GM12878 (cell line): ENCODE data around the gene RIPOR1. TPM values are rescaled to one million over a fixed set of nuclear protein-coding genes. Genes with fewer than 3 reads are reported as not detected.
A peak's percentile ranks its signal among the peaks of the same experiment; 100 is the strongest.

Experiments
- ATAC-seq: fragments of 200-7000 bp; cut with Tn5 transposase; 3 replicates; pipeline ENCODE4 v1.9.1; 2020; ENCODE audit warnings: mild to moderate bottlenecking, moderate library complexity
- BruUV-seq: library from RNA; stranded (reverse); fragments of 400-500 nt; replicated peaks from 2 replicates; lab custom pipeline; 2021; lab: Mats Ljungman, UMichigan
- CTCF ChIA-PET: fragments of 300-600 bp; sonication (Branson Sonifier 250); formaldehyde crosslinking; extraction: SDS; loops from one replicate; lab custom pipeline; 2021; ENCODE audit warnings: inconsistent platforms; lab: Yijun Ruan, JAX
- POLR2A ChIA-PET: fragments of 350-600 bp; formaldehyde crosslinking; extraction: SDS; loops from one replicate; lab custom pipeline; 2021; ENCODE audit warnings: inconsistent platforms; lab: Charles Lee
- RAD21 ChIA-PET: fragments of 300-600 bp; sonication (Branson Sonifier 250); formaldehyde crosslinking; loops from one replicate; lab custom pipeline; 2023; ENCODE audit warnings: antibody characterized with exemption; ENCODE audit not compliant: unreplicated experiment; lab: Charles Lee
- SMC1A ChIA-PET: fragments of 300-600 bp; sonication (Branson Sonifier 250); formaldehyde crosslinking; loops from one replicate; lab custom pipeline; 2023; ENCODE audit not compliant: unreplicated experiment, uncharacterized antibody; lab: Charles Lee
- DNase-seq: peaks from one replicate; pipeline ENCODE4 v3.0.0-alpha.2; 2011; ENCODE audit warnings: low read depth, low spot score
- FAIRE-seq: peaks from 3 replicates; lab custom pipeline; 2011; peaks lifted over from hg19 to GRCh38; lab: Jason Lieb, UNC
- H2AFZ ChIP-seq: 2 replicates; pipeline ENCODE4 v1.6.0; 2011; ENCODE audit warnings: low read depth, low read length, control low read depth; ENCODE audit not compliant: control insufficient read depth
- H3K27ac ChIP-seq: 2 replicates; pipeline ENCODE4 v1.5.1; 2011; ENCODE audit warnings: control low read depth; ENCODE audit not compliant: control insufficient read depth, insufficient read depth
- H3K27me3 ChIP-seq, 2 experiments: replicated peaks in 1 of 2; 2 replicates each; pipeline versions ENCODE4 v1.6.0 to v1.6.1; 2011; ENCODE audit warnings: low read length in 1 of 2; ENCODE audit not compliant: control insufficient read depth in 2 of 2, insufficient read depth in 2 of 2
- H3K36me3 ChIP-seq, 2 experiments: 2 replicates each; pipeline ENCODE4 v1.5.1; 2011; ENCODE audit warnings: low read length in 1 of 2; ENCODE audit not compliant: control insufficient read depth in 2 of 2, insufficient read depth in 2 of 2
- H3K4me1 ChIP-seq: 2 replicates; pipeline ENCODE4 v1.6.1; 2011; ENCODE audit warnings: mild to moderate bottlenecking, low read length, moderate library complexity, mixed read lengths; ENCODE audit not compliant: control insufficient read depth, insufficient read depth
- H3K4me2 ChIP-seq: 2 replicates; pipeline ENCODE4 v1.6.0; 2011; ENCODE audit warnings: control low read depth; ENCODE audit not compliant: control insufficient read depth, insufficient read depth
- H3K4me3 ChIP-seq: fragments of 200-600 bp; sonication (generic); 2 replicates; pipeline ENCODE4 v1.5.1; 2016
- H3K79me2 ChIP-seq: 2 replicates; pipeline ENCODE4 v1.6.0; 2011; ENCODE audit warnings: low read length; ENCODE audit not compliant: control insufficient read depth, insufficient read depth
- H3K9ac ChIP-seq: 2 replicates; pipeline ENCODE4 v1.8.0; 2011; ENCODE audit warnings: low read length, control low read depth, mixed read lengths; ENCODE audit not compliant: control insufficient read depth, insufficient read depth
- H3K9me3 ChIP-seq: replicated peaks from 3 replicates; pipeline ENCODE4 v1.5.1; 2011; ENCODE audit warnings: mild to moderate bottlenecking, low read length; ENCODE audit not compliant: control insufficient read depth, insufficient read depth
- H4K20me1 ChIP-seq: 2 replicates; pipeline ENCODE4 v1.6.0; 2011; ENCODE audit not compliant: control insufficient read depth, insufficient read depth
- ASH2L ChIP-seq: fragments of 300-600, 200-600 bp; sonication (generic); IDR thresholded peaks from 2 replicates; pipeline ENCODE4 v1.6.1; 2017; ENCODE audit warnings: low read depth, mild to moderate bottlenecking, borderline replicate concordance
- CEBPB ChIP-seq, 2 experiments: fragments of 150-350 bp in 1 of 2; IDR thresholded peaks; 2 replicates each; pipeline ENCODE4 v1.6.1; 2012 to 2014; ENCODE audit warnings: low read depth in 2 of 2, low read length in 2 of 2, borderline replicate concordance in 1 of 2, inconsistent platforms in 1 of 2
- MEF2B ChIP-seq: fragments of 450-650 bp; IDR thresholded peaks from 2 replicates; pipeline ENCODE4 v1.6.1; 2018; ENCODE audit warnings: mild to moderate bottlenecking, moderate library complexity; ENCODE audit not compliant: partially characterized antibody, poor library complexity, severe bottlenecking
- MTA2 ChIP-seq: fragments of 450-650 bp; IDR thresholded peaks from 2 replicates; pipeline ENCODE4 v1.6.1; 2016; ENCODE audit warnings: low read depth, mild to moderate bottlenecking, moderate library complexity
- NFXL1 ChIP-seq: fragments of 450-650 bp; IDR thresholded peaks from 2 replicates; pipeline ENCODE4 v1.6.1; 2017; ENCODE audit warnings: antibody characterized with exemption, mild to moderate bottlenecking, borderline replicate concordance
- TCF12 ChIP-seq: IDR thresholded peaks from 2 replicates; pipeline ENCODE4 v1.6.1; 2011; ENCODE audit warnings: low read depth, mild to moderate bottlenecking, low read length
- TCF3 ChIP-seq: IDR thresholded peaks from 2 replicates; pipeline ENCODE4 v1.6.1; 2012; ENCODE audit warnings: low read depth, mild to moderate bottlenecking, low read length, borderline replicate concordance; ENCODE audit not compliant: insufficient read depth
- TCF7 ChIP-seq: IDR thresholded peaks from 2 replicates; pipeline ENCODE4 v1.6.1; 2014; ENCODE audit warnings: antibody characterized with exemption, borderline replicate concordance
- ZSCAN29 ChIP-seq: fragments of 450-650 bp; IDR thresholded peaks from 2 replicates; pipeline ENCODE4 v1.6.1; 2017; ENCODE audit warnings: mild to moderate bottlenecking, moderate library complexity
- WGBS: methylation state at CpG from one replicate; pipeline ENCODE4 v1.1.6; 2016; ENCODE audit warnings: low lambda C conversion rate; ENCODE audit not compliant: insufficient replicate concordance, insufficient coverage; ENCODE audit errors: missing lambda C conversion rate; 5-methylcytosine and 5-hydroxymethylcytosine counted together
- in situ Hi-C: fragments of 300-500 bp; cut with MboI; formaldehyde crosslinking; loops from 9 replicates; pipeline ENCODE4 v1.14.3; 2018; ENCODE audit warnings: mixed read lengths
- intact Hi-C: fragments of 100-400 bp; cut with micrococcal nuclease; formaldehyde crosslinking; loops from one replicate; pipeline ENCODE4 v1.14.2; 2022; ENCODE audit not compliant: unreplicated experiment
- polyA plus RNA-seq, 11 experiments: library from polyadenylated mRNA; depleted of rRNA in 4 of 11; unstranded in 6 of 11; stranded (reverse) in 5 of 11; fragments of >200 nt; fragmentation: Nextera tagmentation in 4 of 11; fragmentation: Illumina TruSeq in 1 of 11; extraction: Ambion mirVana in 4 of 11; extraction: Trizol in 1 of 11; gene quantifications; 1 replicate in 1 of 11; 2 replicates in 10 of 11; pipeline versions ENCODE4 v1.2.1 to v1.2.3, GENCODE V29; 2011 to 2016; ENCODE audit warnings: inconsistent platforms in 2 of 11, missing spikeins in 2 of 11, low read depth in 1 of 11
- total RNA-seq, 4 experiments: library from RNA; depleted of rRNA in 3 of 4; stranded (reverse); fragments of >200 nt in 3 of 4; fragmentation: Illumina TruSeq in 1 of 4; extraction: Trizol in 1 of 4; gene quantifications; 2 replicates each; pipeline versions ENCODE4 v1.2.1 to v1.2.3, GENCODE V29; 2013 to 2021

Gene RIPOR1
- total and polyA plus RNA-seq, 10 of the 15 experiments (the other 5 are each of a cell fraction or from before 2014, with no cell fraction given): 0.13 to 28.5 (median 7.0) TPM

DNA sequence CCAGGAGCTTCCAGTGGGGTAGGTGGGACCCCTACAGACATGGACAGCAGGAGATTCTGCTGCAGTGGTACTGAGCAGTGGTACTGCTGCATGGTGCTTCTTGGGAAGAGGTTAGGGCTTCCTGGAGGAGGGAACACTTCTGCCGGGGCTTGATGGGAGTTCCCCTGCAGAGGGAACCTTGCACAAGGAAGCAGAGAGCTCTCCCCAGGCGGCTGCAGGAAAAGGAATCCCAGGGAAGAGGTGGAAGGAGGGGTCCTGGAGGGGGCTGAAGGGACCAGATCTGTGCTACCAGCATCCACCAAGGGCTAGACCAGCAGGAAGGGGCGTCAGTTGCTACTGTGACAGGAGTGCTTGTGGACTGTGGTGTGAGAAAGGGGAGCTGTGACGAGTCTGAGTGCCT lies 10.6 kb downstream of the RIPOR1 start:
- CTCF ChIA-PET: interaction anchor here (11.3 kb wide), 1 partner anchor 17 kb away, joined by 131 read pairs; no protein-coding TSS in a partner anchor
- H3K79me2 ChIP-seq: no peaks in the 10 kb centered on the region
- peaks cover 3 to 11% of the 10 kb centered on the region in 2 experiments; a peak in 3 of 4 replicates for H3K36me3 ChIP-seq
- intact Hi-C loops: no loop called here
- peaks cover 4% of the 10 kb centered on the region for H3K4me1 ChIP-seq
- peaks cover 0 to 2% of the 10 kb centered on the region in 2 experiments; a peak in 1 of 4 replicates for H3K27me3 ChIP-seq
- in situ Hi-C loops: no loop called here
- ATAC-seq: no peak
- peak overlapping the region; percentile 30; the same call in 1 of the 2 replicates for H3K4me2 ChIP-seq
- DNase-seq: no peak
- SMC1A ChIA-PET: no interaction called here
- no peak overlapping the region for H2AFZ ChIP-seq
- TF ChIP-seq TCF12: no peak
- no peak for TF ChIP-seq TCF3
- no peak for TF ChIP-seq ASH2L
- no peak for TF ChIP-seq MTA2
- TF ChIP-seq NFXL1: no peak
- TF ChIP-seq CEBPB (IDR thresholded peaks at IDR 0.05; ENCODE audit: borderline replicate concordance in 1 of 2, low read depth in 2 of 2, low read length in 2 of 2): no peak
- TF ChIP-seq ZSCAN29: no peak
- TF ChIP-seq MEF2B: no peak
- TF ChIP-seq TCF7: no peak
- no TSS peak for BruUV-seq
- H4K20me1 ChIP-seq: peaks cover 4% of the 10 kb centered on the region
- 55% methylated on average over 4 of the region's 4 CpGs for WGBS
- no peak overlapping the region for H3K27ac ChIP-seq
- POLR2A ChIA-PET: interaction anchor here (0.6 kb wide), 1 partner anchor 37 kb away, joined by 4 read pairs; no protein-coding TSS in a partner anchor
- no peak overlapping the region for H3K4me3 ChIP-seq
- H3K9ac ChIP-seq: no peak overlapping the region
- RAD21 ChIA-PET: interaction anchor here (0.8 kb wide), 1 partner anchor 22 kb away, joined by 3 read pairs; no protein-coding TSS in a partner anchor
- no peaks in the 10 kb centered on the region for H3K9me3 ChIP-seq
- FAIRE-seq: no peak
